Measurements from ENCODE around the gene CFB.
A peak's percentile ranks its signal among the peaks of the same experiment; 100 is the strongest.

GRCh38 chr6:31898383-31899011 lies 47.4 kb upstream of the CFB start:
- TF ChIP-seq NR2F2 (IDR thresholded peaks at IDR 0.05) (no peak), CTCF (IDR thresholded peaks at IDR 0.05; ENCODE audit: low read depth, low read length, missing input control) (no peak), RXRA (IDR thresholded peaks at IDR 0.05) (peak; percentile 62 to 80)
